GM11168 (cell line): ENCODE measurements around the gene DIP2C.
"Not testable (repeated sequence)": the region's sequence is repeated elsewhere in the genome, so short reads cannot be mapped to it uniquely, and the experiment has no call there.

Experiments used
- in situ Hi-C: fragments of 300-500 bp; cut with MboI; formaldehyde crosslinking; loops from one replicate; pipeline ENCODE4 v1.12.0; 2022; ENCODE audit warnings: low sequenced_read_pairs; ENCODE audit not compliant: unreplicated experiment

DIP2C gene

GRCh38 chr10:442209-442608 lies 247.3 kb downstream of the DIP2C start:
- in situ Hi-C loops, result no loop called here

- in situ Hi-C loops, result no loop called here
Observed at GRCh38 chr10:441659-442058, 247.8 kb downstream of the DIP2C start.

GRCh38 chr10:440127-440526 lies 249.3 kb downstream of the DIP2C start:
- in situ Hi-C loops, result no loop called here

DNA sequence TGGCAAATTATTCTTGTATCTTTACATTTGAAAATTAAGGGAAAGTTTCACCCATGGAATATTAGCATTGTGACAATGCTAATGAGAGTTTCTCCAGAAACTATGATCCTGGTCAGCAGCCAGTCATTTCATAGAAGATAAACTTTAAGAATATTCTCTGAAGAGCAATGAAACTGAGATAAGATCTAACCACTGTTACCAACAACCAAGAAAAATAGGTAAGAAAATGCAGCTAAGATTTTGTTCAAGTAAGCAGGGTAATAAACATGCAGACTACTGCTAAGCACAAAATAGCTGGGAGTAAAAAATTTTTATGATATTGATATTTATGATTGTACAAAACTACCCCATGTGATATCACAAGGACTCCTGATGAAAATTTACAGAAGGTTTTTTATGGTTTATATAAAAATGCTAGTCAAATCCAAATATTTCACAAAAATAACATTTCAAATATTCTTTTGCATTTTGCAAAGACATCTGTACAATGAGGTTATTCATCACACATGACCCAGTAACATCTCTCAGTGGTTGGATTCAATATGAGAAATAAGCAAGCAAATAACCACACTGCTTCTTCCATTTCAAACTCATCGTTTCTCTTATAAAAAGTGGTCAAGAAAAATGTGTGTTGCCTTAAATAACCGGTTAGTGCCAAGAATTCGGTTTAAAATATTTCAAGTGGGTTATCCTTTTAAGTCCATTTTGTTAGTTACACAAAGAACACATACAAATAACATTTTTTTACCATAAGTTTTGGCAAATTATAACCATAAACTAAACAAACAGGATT lies 251.6 kb downstream of the DIP2C start:
- in situ Hi-C loops, result no loop called here

GRCh38 chr10:436911-437665 lies 252.4 kb downstream of the DIP2C start:
- in situ Hi-C loops, result no loop called here

DNA sequence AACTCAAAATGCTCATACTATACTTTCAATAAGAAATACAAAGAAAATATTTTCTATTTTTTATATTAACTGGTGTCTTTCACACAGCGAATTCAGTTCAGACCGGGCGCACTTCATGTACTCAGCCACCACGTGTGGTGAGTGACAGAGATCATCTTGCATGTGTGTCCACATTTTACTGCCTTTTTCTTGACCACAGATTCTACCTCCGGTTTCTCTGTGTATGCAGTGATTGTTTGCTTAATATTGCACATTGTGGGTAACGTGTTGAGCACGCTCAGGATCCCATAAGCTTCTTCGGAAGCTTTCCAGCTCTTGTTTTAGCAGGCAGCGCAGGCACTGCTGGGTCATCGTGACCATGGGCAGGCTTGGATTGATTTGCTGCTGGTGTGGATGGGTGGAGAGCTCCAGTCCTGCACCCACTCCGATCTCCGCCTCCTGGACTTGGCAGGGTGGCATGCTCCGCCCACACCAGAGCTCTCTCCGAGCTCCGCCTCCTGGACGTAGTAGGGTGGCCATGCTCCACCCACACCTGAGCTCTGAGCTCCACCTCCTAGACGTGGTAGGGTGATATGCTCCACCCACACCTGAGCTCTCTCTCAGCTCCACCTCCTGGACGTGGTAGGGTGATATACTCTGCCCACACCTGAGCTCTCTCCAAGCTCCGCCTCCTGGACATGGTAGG lies 253.3 kb downstream of the DIP2C start:
- in situ Hi-C loops, result no loop called here

DNA sequence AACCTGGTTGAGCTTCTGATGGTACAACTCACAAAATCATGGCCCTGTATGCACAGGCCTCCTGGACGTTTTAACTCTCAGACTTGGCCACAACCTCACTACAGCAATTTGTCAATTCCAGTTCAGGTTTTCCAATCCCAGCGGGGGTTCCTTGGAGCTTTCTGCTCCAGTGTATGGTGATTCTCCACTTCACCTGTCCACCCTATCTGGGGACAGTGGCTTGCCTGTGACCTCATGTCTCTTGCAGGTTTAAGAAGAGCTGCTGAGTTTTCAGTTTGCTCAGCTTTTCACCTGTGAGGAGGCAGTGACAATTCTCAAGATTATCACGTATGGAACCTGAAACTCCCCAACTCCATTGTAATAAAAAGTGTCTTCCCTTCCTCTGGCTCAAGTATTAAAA lies 254.1 kb downstream of the DIP2C start:
- in situ Hi-C loops, result no loop called here

- in situ Hi-C loops, result no loop called here
Observed at GRCh38 chr10:429696-430095, 259.8 kb downstream of the DIP2C start.

GRCh38 chr10:427761-428519 lies 261.5 kb downstream of the DIP2C start:
- in situ Hi-C loops, result no loop called here

DNA sequence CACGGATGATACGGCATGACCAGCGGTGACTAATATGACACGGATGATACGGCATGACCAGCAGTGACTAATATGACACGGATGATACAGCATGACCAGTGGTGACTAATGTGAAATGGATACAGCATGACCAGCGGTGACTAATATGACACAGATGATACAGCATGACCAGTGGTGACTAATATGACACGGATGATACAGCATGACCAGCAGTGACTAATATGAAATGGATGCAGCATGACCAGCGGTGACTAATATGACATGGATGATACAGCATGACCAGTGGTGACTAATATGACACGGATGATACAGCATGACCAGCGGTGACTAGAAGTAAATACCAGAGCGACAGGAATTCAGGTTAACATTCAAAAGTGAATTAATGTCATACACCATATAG lies 264.1 kb downstream of the DIP2C start:
- in situ Hi-C loops, result not testable (repeated sequence)

DNA sequence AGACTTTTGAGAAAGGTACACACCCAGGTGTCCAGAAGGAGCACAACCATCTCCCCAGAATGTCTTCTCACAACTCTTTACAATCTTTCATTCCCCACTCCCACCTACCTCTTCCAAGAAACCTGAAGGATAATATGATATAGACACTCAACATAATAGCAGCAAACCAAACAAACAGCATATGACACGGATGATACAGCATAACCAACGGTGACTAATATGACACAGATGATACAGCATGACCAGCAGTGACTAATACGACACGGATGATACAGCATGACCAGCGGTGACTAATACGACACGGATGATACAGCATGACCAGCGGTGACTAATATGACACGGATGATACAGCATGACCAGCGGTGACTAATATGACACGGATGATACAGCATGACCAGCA lies 264.7 kb downstream of the DIP2C start:
- in situ Hi-C loops, result not testable (repeated sequence)

- in situ Hi-C loops, result no loop called here
Observed at GRCh38 chr10:423178-423577, 266.3 kb downstream of the DIP2C start.

DNA sequence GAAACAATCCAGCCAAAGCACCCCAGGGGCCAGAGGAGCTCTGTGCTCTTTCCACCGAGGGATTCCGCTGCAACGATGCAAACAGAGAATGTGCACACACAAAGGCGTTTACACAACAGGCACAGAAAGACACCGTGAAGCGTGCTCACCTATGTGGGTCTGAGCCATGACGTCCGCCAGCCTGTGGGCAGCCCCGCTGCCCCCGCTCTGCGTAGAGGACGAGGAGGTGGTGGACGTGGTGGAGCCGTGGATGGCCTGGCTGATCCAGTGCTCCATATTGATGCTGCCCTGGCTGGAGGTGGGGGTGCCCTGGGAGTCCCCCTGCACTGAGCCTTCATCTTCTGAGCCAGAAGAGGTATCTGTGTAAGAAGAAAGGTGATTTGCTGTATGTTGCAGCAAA lies 266.8 kb downstream of the DIP2C start:
- in situ Hi-C loops, result no loop called here

DNA sequence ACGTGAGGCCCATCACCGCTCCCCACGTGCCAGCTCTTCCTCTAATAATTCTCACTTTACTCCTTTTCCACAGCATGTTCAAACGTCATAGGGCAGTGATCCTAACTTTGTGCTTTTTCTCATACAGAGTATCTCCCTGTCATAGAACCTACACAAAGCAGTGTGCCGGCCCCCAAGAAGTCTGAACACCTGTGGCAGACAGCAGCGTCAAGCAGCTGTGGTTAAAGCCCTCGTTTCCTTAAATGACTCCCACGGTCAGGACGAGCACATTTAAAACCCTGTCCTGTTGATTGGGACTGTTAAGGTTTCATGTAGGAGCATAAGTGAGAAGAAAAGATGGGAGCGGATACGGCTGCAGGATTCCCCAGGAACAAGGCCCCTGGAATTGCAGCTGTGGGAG lies 267.2 kb downstream of the DIP2C start:
- in situ Hi-C loops, result no loop called here

GRCh38 chr10:421170-421569 lies 268.3 kb downstream of the DIP2C start:
- in situ Hi-C loops, result no loop called here

DNA sequence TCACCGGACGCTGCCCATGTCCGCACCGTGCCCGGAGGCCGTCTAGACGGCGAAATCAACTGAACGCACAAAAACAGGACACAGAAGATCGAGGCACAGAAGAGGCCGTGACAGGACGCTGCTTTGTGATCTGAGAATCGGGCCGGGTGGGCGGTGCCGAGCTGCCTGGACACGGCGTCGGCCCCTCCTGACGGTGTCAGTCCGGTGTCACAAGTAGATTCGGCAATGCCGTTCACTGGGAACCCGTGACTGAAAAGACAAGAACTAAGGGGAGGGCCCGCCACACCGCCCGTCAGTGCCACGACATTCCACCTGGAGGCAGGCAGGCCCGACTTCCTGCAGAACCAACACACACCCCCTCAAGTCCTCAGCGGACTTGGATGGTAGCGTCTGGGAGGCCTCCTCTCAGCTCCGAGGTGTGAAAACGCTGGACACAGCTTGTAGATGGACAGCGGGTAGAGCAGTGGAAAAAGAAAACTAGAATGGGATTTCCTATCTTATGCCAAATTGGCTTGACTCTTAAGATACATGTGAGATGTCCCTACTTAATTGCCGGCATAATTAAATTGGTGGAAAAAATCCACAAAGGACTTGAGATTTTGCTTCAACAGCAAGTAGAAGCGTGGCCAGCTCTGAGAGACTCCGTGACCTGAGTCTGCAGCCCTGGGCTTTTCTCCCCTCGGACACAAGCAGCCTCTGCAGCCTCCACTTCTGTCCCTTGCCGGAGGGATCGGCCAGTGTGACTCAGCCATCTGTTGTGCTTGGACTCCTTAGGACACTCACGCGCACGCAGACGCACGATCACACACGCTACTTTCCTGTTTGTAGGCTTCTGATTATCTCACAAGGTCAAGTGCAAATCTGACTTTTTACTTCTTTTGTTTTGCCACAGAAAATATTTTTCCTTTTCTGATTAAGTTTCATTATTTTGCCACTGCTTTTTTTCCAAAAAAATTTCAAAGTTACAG lies 269.0 kb downstream of the DIP2C start:
- in situ Hi-C loops, result no loop called here

DNA sequence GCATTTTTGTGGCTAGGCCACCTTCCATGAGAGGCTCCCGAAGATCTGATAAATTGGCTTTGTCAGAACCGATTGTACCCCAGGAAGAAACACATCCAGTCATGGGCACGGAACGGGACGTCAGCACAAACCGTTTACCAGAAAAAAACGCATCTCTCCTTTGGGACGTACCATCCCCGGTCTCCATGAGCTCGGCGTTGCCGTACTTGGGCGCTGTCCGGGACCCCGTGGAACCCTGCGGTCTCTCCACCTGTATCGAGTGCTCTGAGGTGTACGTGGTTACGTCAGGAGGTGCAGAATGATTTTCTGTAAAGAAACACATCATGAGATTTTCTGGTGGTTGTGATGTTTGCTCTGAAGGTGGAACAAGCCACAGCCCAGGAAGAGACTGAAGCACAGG lies 270.6 kb downstream of the DIP2C start:
- in situ Hi-C loops, result no loop called here

DNA sequence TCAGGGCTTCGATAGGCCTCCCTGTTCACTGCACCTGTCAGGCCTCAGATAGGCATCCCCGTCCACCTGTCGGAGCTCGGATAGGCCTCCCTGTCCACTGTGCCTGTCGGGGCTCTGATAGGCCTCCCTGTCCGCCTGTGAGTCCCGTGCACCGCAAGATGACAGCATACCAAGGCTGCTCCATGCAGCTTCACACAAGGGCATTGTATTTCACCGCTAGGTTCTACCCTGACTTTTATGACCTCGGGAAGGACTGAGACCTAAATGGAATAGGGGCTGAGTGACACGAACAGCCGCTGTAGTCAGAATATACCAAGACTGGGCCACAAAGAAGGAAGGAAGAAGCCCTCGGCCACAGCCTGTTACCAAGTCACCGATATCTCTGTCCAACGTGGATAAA lies 271.2 kb downstream of the DIP2C start:
- in situ Hi-C loops, result no loop called here

DNA sequence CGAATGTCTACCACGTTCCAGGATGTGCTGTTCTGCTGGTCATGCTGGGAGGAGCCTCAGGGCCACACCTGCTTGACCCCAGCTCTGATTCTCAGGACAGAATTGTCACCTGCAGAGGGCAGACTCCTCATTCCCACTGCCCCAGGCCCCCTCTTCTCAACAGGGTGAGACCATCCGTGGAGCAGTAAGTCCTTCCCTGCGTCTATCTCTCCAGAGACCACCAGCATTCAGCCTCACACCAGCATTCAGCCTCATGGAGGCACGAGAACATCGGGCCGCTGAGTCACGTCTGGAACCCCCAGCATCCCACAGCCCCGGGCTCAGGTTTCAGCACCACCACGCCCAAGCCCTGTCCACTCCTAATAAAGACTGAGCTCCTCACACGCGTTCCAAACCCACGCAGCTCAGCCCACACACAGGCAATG lies 273.4 kb downstream of the DIP2C start:
- in situ Hi-C loops, result no loop called here
